SH-SY5Y (cell line): ENCODE measurements around the gene APOL6.

Source experiments
- GATA2 ChIP-seq: IDR thresholded peaks from 2 replicates; pipeline ENCODE4 v1.6.1; 2011; ENCODE audit warnings: mild to moderate bottlenecking, low read depth, low read length
- GATA3 ChIP-seq: IDR thresholded peaks from 2 replicates; pipeline ENCODE4 v1.6.1; 2011; ENCODE audit warnings: low read depth, mild to moderate bottlenecking, low read length, moderate library complexity

APOL6 gene

DNA sequence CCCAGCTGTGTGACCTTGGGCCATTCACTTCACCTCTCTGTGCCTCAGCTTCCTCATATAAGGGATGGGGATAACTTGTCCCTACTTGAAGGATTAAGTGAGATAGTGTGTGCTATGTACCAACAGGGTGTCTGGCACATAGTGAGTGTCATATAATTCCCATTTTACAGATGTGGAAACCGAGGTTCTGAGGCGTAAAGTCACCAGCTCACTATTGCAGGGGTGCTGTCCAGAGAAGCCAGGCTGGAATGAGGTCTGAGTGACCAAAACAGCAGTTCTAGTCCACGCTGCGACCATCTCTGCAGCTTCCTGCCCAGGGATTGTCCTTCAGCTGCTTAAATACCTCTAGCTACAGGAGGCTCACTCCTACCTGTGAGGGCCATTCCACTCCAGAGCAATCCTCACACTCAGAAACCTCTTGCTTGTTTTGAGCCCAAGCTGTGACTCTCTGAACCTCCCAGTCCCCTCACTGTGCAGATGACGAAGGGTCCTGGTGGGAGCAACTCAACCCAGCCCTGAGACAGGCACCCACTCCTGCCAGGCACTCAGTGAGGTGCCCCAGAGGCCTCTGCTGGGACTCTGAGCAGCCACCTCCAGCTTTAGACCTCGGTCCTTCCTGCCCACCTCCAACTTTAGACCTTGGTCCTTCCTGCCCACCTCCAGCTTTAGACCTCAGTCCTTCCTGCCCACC, 36.9 kb upstream of the APOL6 start:
- TF ChIP-seq GATA3 (no peak), GATA2 (no peak)

GRCh38 chr22:35611891-35612576, 36.2 kb upstream of the APOL6 start:
- TF ChIP-seq GATA3: no peak
- no peak for TF ChIP-seq GATA2

GRCh38 chr22:35612903-35613302, 35.3 kb upstream of the APOL6 start:
- TF ChIP-seq GATA3: no peak
- TF ChIP-seq GATA2: no peak

- no peak for TF ChIP-seq GATA2
These were observed 33.8 kb upstream of the APOL6 start for GRCh38 chr22:35614404-35614803.

DNA sequence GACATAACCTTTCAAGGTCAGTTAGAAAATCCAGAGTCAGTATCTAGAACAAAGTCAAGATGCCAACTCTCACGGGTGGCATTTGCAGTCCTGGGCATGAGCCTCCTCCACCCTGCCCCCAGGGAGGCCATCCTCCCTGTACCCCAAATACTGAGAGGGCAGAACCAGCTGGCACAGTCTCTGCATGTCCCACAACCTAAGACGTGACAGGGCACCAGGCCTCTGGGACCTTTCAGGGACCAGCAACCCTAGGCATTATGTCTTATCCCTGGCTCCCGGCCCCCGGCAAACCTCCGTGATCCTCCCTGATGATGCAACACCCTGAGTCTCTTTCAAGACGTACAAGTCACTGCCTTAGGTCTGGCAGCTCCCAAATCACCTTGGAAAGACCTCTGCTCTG, 33.1 kb upstream of the APOL6 start:
- TF ChIP-seq GATA2: no peak
- TF ChIP-seq GATA3: no peak

- no peak for TF ChIP-seq GATA2
- TF ChIP-seq GATA3: no peak
These were observed 32.2 kb upstream of the APOL6 start for GRCh38 chr22:35616043-35616442.

- TF ChIP-seq GATA3: no peak
- TF ChIP-seq GATA2: no peak
These were observed 31.0 kb upstream of the APOL6 start, which contains the start of gene MB for GRCh38 chr22:35617137-35617755. Gene MB, minus strand, starts transcription at chr22:35617329. Its CDS starts 72 bp downstream, at chr22:35617257.

- TF ChIP-seq GATA3 (no peak), GATA2 (no peak)
These were observed 29.6 kb upstream of the APOL6 start for GRCh38 chr22:35618427-35619223.

- TF ChIP-seq GATA2: no peak
These were observed 28.7 kb upstream of the APOL6 start for GRCh38 chr22:35619336-35620094.

DNA sequence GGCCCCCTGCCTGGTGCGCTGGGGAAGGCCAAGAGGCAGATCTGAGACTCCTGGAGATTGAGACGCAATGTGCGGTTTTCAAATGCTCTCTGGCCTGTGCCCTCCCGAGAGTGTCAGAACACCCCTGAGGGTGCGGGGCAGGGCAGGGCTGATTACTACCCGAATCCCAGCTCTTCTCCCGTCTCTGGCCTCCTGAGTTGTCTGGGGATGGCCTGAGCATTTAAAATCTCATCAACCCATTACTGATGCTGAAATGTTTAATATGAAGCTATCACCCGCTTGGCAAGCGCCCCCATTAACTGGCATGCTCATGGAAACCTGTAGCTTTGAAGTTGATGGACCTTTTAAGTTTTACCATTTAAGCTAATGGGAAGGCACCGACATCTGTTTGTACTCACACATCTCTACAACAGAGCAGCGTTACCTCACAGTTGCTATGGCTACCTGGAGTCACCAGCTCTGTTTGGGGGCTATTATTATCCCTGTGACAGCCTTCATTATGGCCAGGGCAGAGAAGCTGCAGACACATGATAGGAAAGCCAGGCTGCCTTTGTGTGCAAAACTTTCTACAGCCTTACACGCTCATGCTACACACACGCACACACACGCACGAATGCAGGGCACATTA, 27.5 kb upstream of the APOL6 start:
- TF ChIP-seq GATA3 (no peak), GATA2 (no peak)

DNA sequence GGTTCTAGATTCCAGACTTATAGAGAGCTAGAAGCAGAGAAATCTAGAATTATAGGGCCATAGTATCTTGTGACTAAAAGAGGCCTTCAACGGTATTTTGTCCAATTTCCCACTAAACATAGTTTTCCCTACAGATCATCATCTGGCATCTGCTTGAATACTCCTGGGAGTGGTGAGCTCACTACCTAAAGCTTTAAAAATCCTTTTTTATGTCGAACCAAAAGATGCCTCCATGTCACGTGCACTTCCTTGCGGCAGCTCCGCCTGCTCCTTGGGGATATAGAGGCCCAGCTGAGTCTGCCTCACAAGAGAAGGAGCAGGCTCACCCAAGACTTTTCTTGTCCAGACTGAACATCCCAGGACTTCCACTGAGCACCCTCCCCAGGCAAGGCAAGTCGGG, 26.8 kb upstream of the APOL6 start:
- no peak for TF ChIP-seq GATA3
- TF ChIP-seq GATA2: no peak

DNA sequence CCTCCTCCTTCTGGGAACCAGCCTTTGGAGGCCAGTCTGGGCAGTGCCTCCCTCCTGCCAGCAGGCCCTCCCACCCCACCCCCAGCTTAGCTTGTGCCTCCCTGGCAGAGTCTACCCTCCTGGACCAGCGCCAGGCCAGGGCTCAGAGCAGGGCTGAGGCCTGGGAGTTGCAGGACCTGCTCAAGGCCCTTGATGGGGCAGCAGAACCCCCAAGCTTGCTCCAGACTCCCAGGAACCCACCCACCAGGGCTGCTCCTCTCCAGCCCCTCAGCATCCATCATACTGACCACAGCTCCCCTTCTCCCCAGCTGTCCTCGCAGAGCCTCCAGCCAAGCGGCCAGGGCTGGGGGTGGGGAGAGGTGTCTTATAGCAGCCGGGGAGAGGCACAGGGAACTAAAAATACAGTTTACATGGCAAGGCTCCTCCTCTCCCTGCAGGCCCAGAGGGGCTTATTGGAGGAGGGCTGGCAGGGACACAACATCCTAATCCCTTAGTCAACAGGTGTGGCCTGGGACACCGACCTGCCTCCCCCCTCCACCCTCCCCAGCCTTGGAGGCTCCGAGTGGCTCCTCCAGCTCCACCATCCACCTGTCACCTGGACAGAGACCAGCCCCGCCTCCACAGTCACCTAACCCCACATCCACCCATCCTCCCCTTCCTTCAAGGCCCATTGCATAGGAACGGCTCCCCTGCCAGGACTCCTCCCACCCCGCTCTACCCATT, 25.9 kb upstream of the APOL6 start:
- TF ChIP-seq GATA3: no peak
- TF ChIP-seq GATA2: no peak

- no peak for TF ChIP-seq GATA3
- TF ChIP-seq GATA2: no peak
These were observed 23.7 kb upstream of the APOL6 start for GRCh38 chr22:35624547-35624946.
